ENCODE measurements around the gene EMID1. TPM values are rescaled to one million over a fixed set of nuclear protein-coding genes. Genes with fewer than 3 reads are reported as not detected.
A peak's percentile ranks its signal among the peaks of the same experiment; 100 is the strongest.

Gene EMID1
- polyA plus RNA-seq, 1 of the 3 experiments (the other 2 are of a cell fraction), result 1.1 TPM

DNA sequence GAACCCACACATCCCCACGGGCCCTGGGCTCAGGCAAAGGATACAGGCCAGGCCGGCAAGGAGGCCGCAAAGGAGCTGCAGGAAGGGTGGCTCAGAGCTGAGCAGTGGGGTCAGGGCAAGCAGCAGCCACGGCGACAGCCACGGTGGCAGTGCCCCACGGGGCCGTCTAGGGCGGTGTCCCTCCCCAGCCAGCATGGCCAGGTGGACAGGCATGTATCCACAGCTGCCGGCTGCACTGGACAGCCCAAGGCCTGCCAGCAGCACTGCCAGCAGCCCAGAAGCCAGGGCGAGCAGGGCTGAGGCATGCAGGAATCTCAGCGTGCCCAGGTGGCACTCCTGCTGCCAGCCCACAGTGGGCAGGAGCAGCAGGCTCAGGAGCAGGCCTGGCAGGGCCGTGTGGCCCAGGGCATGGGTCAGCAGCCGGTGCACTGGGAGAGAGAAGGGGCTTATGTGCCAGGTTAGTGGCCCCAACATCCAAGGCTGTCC, 58.1 kb downstream of the EMID1 start:
- H3K4me3 ChIP-seq (ENCODE audit: low read depth in 2 of 2, low read length in 1 of 2), result no peak overlapping the region
- WGBS (ENCODE audit: low lambda C conversion rate), result 100% methylated on average over 6 of the region's 14 CpGs
- no peak overlapping the region for H3K9ac ChIP-seq
- H3K9me2 ChIP-seq, result no peaks in the 10 kb centered on the region
- ChIA-PET POLR2A (no interaction called here), CTCF (interaction anchor here (1.3 to 7.7 kb wide), 2 partner anchors 12 to 18 kb away, joined by 3 to 40 read pairs; no protein-coding TSS in a partner anchor)
- no peak overlapping the region for H2AFZ ChIP-seq (ENCODE audit: low read depth)
- peaks cover 3% of the 10 kb centered on the region for H4K20me1 ChIP-seq (ENCODE audit: insufficient read depth)
- H3K27me3 ChIP-seq (ENCODE audit: insufficient read depth), result no peaks in the 10 kb centered on the region
- H3K4me1 ChIP-seq (ENCODE audit: control insufficient read depth in 1 of 2, insufficient read depth in 2 of 2, low read depth in 1 of 2, low read length in 1 of 2), result peaks cover 0 to 14% of the 10 kb centered on the region in 2 experiments; a peak in 1 of 4 replicates
- DNase-seq, result peak; percentile 9
- H3K4me2 ChIP-seq, result no peak overlapping the region
- no peaks in the 10 kb centered on the region for H3K9me3 ChIP-seq
- peaks cover 7 to 11% of the 10 kb centered on the region in 2 experiments for H3K36me3 ChIP-seq (replicated peaks in 1 of 2; ENCODE audit: control insufficient read depth in 1 of 2, insufficient read depth in 2 of 2, low read length in 1 of 2)
- no peak overlapping the region for H3K27ac ChIP-seq (ENCODE audit: low read depth in 2 of 2, low read length in 1 of 2)
- H3F3A ChIP-seq (replicated peaks; ENCODE audit: insufficient read depth), result no peaks in the 10 kb centered on the region
- TF ChIP-seq FOSL2 (IDR thresholded peaks at IDR 0.05; ENCODE audit: borderline replicate concordance, low read depth), result no peak
- TF ChIP-seq GATA2 (CRISPR knock-in tag; IDR thresholded peaks at IDR 0.05), result no peak
- TF ChIP-seq, protein P1, sequence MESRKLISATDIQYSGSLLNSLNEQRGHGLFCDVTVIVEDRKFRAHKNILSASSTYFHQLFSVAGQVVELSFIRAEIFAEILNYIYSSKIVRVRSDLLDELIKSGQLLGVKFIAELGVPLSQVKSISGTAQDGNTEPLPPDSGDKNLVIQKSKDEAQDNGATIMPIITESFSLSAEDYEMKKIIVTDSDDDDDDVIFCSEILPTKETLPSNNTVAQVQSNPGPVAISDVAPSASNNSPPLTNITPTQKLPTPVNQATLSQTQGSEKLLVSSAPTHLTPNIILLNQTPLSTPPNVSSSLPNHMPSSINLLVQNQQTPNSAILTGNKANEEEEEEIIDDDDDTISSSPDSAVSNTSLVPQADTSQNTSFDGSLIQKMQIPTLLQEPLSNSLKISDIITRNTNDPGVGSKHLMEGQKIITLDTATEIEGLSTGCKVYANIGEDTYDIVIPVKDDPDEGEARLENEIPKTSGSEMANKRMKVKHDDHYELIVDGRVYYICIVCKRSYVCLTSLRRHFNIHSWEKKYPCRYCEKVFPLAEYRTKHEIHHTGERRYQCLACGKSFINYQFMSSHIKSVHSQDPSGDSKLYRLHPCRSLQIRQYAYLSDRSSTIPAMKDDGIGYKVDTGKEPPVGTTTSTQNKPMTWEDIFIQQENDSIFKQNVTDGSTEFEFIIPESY (IDR thresholded peaks at IDR 0.05; ENCODE audit: borderline replicate concordance, low read depth), result no peak
- TF ChIP-seq, protein P2, sequence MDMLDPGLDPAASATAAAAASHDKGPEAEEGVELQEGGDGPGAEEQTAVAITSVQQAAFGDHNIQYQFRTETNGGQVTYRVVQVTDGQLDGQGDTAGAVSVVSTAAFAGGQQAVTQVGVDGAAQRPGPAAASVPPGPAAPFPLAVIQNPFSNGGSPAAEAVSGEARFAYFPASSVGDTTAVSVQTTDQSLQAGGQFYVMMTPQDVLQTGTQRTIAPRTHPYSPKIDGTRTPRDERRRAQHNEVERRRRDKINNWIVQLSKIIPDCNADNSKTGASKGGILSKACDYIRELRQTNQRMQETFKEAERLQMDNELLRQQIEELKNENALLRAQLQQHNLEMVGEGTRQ (IDR thresholded peaks at IDR 0.05; ENCODE audit: borderline replicate concordance, low read depth, low read length), result no peak
- peaks cover 27% of the 10 kb centered on the region for H3K79me2 ChIP-seq (ENCODE audit: insufficient read depth)

DNA sequence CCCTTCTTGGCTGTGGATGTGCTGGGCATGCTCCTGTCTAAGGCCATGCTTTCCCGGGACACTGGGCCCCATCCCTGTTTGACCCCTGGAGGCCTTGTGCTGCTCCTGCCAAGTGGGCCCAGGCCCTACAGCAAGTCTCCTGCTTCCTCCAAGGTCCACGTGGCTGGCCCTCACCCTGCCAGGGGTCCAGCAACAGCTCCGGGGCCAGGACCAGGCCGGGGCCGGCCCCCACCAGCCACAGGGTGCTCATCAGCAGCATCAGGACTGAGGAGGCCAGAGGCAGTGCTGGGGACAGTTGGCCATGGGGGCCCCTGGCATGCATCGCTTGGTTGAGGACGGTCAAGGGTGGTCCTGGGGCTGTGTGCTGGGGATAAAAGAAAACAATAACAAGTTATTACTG, 59.6 kb downstream of the EMID1 start:
- CTCF ChIA-PET, result interaction anchor here (7.7 kb wide), 1 partner anchor 20 kb away, joined by 40 read pairs; no protein-coding TSS in a partner anchor
- TF ChIP-seq, protein P3, sequence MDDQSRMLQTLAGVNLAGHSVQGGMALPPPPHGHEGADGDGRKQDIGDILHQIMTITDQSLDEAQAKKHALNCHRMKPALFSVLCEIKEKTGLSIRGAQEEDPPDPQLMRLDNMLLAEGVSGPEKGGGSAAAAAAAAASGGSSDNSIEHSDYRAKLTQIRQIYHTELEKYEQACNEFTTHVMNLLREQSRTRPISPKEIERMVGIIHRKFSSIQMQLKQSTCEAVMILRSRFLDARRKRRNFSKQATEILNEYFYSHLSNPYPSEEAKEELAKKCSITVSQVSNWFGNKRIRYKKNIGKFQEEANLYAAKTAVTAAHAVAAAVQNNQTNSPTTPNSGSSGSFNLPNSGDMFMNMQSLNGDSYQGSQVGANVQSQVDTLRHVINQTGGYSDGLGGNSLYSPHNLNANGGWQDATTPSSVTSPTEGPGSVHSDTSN (IDR thresholded peaks at IDR 0.05), result no peak
- TF ChIP-seq MEF2A (IDR thresholded peaks at IDR 0.05; ENCODE audit: borderline replicate concordance, low read depth) (no peak), RXRA (IDR thresholded peaks at IDR 0.05; ENCODE audit: borderline replicate concordance, low read depth) (no peak), NRF1 (IDR thresholded peaks at IDR 0.05; ENCODE audit: low read depth, low read length) (no peak), JUND (IDR thresholded peaks at IDR 0.05) (no peak), FOXJ3 (CRISPR knock-in tag; IDR thresholded peaks at IDR 0.05) (no peak), RCOR1 (IDR thresholded peaks at IDR 0.05; ENCODE audit: low read length) (no peak), FOSL2 (IDR thresholded peaks at IDR 0.05; ENCODE audit: borderline replicate concordance, low read depth) (no peak)
- TF ChIP-seq, protein P1 (IDR thresholded peaks at IDR 0.05; ENCODE audit: borderline replicate concordance, low read depth), result no peak
- WGBS (ENCODE audit: low lambda C conversion rate), result 95% methylated on average over 4 of the region's 7 CpGs

More for the DNA sequence above, 59.6 kb downstream of the EMID1 start:
- Histone ChIP-seq H3K4me2 (no peak overlapping the region), H2AFZ (ENCODE audit: low read depth) (no peak overlapping the region), H3K4me3 (ENCODE audit: low read depth in 2 of 2, low read length in 1 of 2) (no peak overlapping the region), H3K9me3 (no peaks in the 10 kb centered on the region), H3K27ac (ENCODE audit: low read depth in 2 of 2, low read length in 1 of 2) (no peak overlapping the region), H4K20me1 (ENCODE audit: insufficient read depth) (peaks cover 18% of the 10 kb centered on the region), H3K36me3 (replicated peaks in 1 of 2; ENCODE audit: control insufficient read depth in 1 of 2, insufficient read depth in 2 of 2, low read length in 1 of 2) (peaks cover 14% of the 10 kb centered on the region in 2 experiments), H3F3A (replicated peaks; ENCODE audit: insufficient read depth) (peaks cover 2% of the 10 kb centered on the region), H3K9ac (no peak overlapping the region), H3K4me1 (ENCODE audit: control insufficient read depth in 1 of 2, insufficient read depth in 2 of 2, low read depth in 1 of 2, low read length in 1 of 2) (peaks cover 4 to 25% of the 10 kb centered on the region in 2 experiments; a peak in 2 of 4 replicates), H3K27me3 (ENCODE audit: insufficient read depth) (no peaks in the 10 kb centered on the region), H3K79me2 (ENCODE audit: insufficient read depth) (peaks cover 42% of the 10 kb centered on the region), H3K9me2 (no peaks in the 10 kb centered on the region)
- POLR2A ChIA-PET, result no interaction called here
- no peak for DNase-seq
